GM12873 (cell line): Measurements from ENCODE around the gene POLH.

ENCODE experiments used
- TF ChIP-seq, protein P1 (sequence below): IDR thresholded peaks from 2 replicates; pipeline ENCODE4 v1.5.1; 2012; ENCODE audit warnings: low read depth, mild to moderate bottlenecking, moderate library complexity, low read length, control low read depth; ENCODE audit not compliant: insufficient read depth; ENCODE audit errors: missing control alignments

Gene POLH

DNA sequence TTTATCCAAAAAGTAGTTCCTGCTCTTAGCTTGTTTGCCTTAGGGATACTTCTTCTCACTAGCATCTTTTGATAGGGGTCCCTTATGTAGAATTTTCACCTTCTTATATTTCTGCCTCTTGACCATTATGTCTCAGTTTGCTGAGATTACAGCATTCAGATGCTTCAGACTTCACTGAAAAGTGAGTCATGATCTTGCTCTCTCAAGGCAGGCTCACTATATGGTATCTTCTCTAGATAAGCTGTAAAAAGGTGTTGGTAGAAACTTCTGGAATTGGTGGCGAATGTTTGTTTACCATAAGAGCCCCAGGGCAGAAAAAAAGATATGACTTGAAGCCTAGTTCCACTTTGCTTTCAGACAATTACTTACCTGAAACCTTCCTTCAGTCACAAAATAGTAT lies 33.4 kb downstream of the POLH start:
- TF ChIP-seq, protein P1, sequence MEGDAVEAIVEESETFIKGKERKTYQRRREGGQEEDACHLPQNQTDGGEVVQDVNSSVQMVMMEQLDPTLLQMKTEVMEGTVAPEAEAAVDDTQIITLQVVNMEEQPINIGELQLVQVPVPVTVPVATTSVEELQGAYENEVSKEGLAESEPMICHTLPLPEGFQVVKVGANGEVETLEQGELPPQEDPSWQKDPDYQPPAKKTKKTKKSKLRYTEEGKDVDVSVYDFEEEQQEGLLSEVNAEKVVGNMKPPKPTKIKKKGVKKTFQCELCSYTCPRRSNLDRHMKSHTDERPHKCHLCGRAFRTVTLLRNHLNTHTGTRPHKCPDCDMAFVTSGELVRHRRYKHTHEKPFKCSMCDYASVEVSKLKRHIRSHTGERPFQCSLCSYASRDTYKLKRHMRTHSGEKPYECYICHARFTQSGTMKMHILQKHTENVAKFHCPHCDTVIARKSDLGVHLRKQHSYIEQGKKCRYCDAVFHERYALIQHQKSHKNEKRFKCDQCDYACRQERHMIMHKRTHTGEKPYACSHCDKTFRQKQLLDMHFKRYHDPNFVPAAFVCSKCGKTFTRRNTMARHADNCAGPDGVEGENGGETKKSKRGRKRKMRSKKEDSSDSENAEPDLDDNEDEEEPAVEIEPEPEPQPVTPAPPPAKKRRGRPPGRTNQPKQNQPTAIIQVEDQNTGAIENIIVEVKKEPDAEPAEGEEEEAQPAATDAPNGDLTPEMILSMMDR: no peak

DNA sequence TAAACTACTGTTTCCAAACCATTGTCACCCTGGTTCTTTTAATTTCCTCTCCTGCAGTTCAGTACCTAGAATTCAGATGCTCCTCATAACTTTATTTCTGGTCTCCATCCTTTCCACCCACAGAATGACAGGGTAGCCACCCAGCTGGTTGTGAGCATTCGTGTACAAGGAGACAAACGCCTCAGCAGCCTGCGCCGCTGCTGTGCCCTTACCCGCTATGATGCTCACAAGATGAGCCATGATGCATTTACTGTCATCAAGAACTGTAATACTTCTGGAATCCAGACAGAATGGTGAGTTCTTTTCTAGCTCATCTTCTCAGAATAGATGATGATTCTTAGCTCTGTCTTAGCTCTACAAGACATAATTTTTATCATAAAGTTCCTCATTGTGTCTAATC lies 34.4 kb downstream of the POLH start:
- TF ChIP-seq, protein P1: no peak

DNA sequence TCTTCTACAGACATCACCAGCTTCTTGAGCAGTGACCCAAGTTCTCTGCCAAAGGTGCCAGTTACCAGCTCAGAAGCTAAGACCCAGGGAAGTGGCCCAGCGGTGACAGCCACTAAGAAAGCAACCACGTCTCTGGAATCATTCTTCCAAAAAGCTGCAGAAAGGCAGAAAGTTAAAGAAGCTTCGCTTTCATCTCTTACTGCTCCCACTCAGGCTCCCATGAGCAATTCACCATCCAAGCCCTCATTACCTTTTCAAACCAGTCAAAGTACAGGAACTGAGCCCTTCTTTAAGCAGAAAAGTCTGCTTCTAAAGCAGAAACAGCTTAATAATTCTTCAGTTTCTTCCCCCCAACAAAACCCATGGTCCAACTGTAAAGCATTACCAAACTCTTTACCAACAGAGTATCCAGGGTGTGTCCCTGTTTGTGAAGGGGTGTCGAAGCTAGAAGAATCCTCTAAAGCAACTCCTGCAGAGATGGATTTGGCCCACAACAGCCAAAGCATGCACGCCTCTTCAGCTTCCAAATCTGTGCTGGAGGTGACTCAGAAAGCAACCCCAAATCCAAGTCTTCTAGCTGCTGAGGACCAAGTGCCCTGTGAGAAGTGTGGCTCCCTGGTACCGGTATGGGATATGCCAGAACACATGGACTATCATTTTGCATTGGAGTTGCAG lies 37.9 kb downstream of the POLH start:
- TF ChIP-seq, protein P1: no peak

DNA sequence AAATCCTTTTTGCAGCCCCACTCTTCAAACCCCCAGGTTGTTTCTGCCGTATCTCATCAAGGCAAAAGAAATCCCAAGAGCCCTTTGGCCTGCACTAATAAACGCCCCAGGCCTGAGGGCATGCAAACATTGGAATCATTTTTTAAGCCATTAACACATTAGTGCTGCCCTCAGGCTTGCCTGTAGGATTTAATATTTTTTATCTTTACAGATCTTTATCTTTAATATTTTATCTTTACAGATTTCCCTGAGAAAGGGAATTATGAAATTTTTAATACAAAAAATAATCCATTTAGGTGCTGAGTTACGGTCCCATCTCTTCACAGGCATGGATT lies 38.4 kb downstream of the POLH start:
- TF ChIP-seq, protein P1: no peak

DNA sequence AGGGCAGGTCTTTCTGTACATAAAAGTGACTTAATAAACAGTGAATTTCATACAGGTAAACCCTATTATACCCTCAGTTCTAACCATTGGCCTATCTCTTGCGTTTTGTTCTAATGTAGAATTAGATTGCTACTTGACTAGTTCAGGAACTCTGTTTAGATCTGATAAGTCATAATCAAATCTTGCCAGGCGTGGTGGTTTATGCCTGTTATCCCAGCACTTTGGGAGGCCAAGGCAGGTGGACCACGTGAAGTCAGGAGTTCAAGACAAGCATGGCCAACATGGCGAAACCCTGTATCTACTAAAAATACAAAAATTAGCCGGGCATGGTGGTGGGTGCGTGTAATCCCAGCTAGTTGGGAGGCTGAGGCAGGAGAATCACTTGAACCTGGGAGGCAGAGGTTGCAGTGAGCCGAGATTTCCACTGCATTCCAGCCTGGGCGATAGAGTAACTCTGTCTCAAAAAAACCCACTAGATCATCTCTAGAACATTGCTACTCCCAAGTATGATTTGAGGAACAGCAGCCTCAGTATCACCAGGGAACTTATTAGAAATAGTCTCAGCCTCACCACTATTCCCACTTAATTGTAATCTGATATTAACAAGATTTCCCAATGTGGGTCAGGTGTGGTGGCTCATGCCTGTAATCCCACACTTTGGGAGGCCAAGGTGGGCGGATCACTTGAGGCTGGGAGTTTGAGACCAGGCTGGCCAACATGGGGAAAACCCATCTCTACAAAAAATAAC lies 40.9 kb downstream of the POLH start:
- TF ChIP-seq, protein P1: no peak

DNA sequence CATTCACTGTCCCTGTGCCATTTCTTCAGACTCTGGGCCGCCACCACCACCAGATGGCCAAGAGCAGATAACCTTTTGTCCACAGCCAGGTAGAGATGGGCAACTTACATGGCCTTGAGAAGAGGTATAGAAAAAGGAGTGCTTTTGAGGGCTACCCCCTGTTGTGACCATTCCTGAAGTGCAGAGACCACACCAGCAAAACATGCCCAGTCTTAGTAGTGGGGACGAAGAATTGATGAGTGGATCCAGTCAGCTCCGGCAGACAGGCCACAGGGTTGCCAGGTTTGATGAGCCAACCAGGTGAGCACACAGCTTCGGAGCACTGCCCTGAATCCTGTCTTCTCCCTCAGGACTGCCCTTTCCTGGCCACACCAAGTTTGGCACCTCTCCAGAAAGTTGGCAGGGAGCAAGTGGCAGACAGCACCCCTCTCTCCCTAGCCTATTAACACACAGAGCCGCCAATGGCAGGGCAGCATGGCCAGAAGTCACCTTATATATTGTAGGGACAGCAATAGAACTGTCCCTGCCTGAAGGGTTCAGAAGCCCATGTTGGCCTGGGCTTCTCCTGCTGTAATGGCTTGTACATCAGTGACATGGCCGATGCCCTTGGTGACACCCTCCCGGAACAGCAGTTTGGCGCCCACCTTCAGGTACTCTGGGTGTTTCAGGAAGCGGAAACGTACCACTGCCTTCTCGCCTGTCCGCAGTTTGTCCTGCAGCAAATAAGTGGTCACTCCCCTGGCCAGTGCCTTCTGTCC lies 45.3 kb downstream of the POLH start:
- TF ChIP-seq, protein P1: no peak

DNA sequence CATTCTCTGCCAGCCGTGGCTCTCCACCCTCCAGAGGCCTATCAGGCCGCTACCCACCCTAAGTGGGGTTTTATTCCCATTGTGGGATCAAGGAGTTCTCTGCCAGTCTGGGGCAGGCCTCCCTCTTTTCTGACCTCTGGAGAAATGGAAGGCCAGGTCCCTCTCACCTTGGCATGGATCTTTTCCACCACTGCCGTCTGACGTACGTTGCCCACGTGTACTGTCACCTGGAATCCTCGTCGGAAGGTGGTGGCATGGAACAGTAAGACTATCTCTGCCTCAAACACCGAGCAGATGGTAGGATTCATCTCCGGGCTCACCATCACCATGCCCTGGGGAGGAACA lies 45.8 kb downstream of the POLH start:
- TF ChIP-seq, protein P1: no peak
